Calu3 (cell line): ENCODE data around the gene RBM25. TPM values are rescaled to one million over a fixed set of nuclear protein-coding genes. Genes with fewer than 3 reads are reported as not detected.
A peak's percentile ranks its signal among the peaks of the same experiment; 100 is the strongest.
"Not testable (repeated sequence)": the region's sequence is repeated elsewhere in the genome, so short reads cannot be mapped to it uniquely, and the experiment has no call there.

ENCODE experiments used
- BruUV-seq: library from RNA; stranded (reverse); fragments of 400-500 nt; replicated peaks from 2 replicates; lab custom pipeline; 2021; lab: Mats Ljungman, UMichigan
- CTCF ChIA-PET: fragments of 300-600 bp; sonication (Branson Sonifier 250); formaldehyde crosslinking; loops from one replicate; lab custom pipeline; 2022; ENCODE audit warnings: antibody characterized with exemption; lab: Charles Lee
- DNase-seq: peaks from one replicate; pipeline ENCODE4 v3.0.0; 2022
- H3K27ac Mint-ChIP-seq: one replicate; pipeline ENCODE4 v1.8.0; 2022; ENCODE audit warnings: mixed read lengths; ENCODE audit not compliant: unreplicated experiment
- H3K27me3 Mint-ChIP-seq: one replicate; pipeline ENCODE4 v1.8.0; 2022; ENCODE audit warnings: mixed read lengths; ENCODE audit not compliant: unreplicated experiment
- H3K36me3 Mint-ChIP-seq: one replicate; pipeline ENCODE4 v1.8.0; 2022; ENCODE audit warnings: mild to moderate bottlenecking, moderate library complexity, mixed read lengths; ENCODE audit not compliant: insufficient read depth, unreplicated experiment
- H3K4me1 Mint-ChIP-seq: one replicate; pipeline ENCODE4 v1.8.0; 2022; ENCODE audit warnings: mild to moderate bottlenecking, low read depth, mixed read lengths; ENCODE audit not compliant: unreplicated experiment
- H3K4me3 Mint-ChIP-seq: one replicate; pipeline ENCODE4 v1.8.0; 2022; ENCODE audit warnings: mild to moderate bottlenecking, low read depth, moderate library complexity, mixed read lengths; ENCODE audit not compliant: unreplicated experiment
- H3K9me3 Mint-ChIP-seq: one replicate; pipeline ENCODE4 v1.8.0; 2022; ENCODE audit warnings: low read depth, mixed read lengths; ENCODE audit not compliant: unreplicated experiment
- intact Hi-C: fragments of 100-400 bp; cut with micrococcal nuclease; formaldehyde crosslinking; loops from one replicate; pipeline ENCODE4 v1.10.0; 2022; ENCODE audit not compliant: unreplicated experiment
- total RNA-seq: library from RNA; stranded (reverse); gene quantifications from 2 replicates; pipeline ENCODE4 v1.2.3, GENCODE V29; 2022
- TF ChIP-seq, protein P1 (sequence below): fragments of 200-600 bp; IDR thresholded peaks from one replicate; pipeline ENCODE4 v1.8.0; 2022; ENCODE audit warnings: antibody characterized with exemption; ENCODE audit not compliant: unreplicated experiment

RBM25 gene
- total RNA-seq, 1 experiment from 2014 or later, result 87.5 TPM

DNA sequence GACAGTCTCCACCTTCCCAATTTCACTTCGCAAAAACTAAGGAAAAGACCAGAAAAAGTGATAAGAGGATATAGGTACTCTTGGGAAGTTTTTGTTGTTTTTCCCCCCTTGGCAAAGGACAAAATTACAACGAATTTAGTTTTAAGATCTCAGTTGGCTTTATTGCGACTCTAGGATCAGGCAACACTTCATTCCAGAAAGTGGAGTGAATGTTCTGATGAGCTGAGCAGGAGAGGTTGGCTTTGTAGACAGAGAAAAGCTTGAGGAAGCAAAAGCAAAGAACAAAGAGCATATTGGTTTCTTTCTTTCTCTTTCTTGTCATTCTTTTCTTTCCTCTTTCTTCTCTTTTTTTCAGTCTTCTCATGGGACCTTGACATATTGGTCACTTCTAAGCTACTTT lies 30.8 kb upstream of the RBM25 start:
- CTCF ChIA-PET, result interaction anchor here (0.9 to 1.2 kb wide), 2 partner anchors 11 to 31 kb away, joined by 5 to 15 read pairs; partner anchors contain the start of gene RBM25
- DNase-seq, result no peak
- Mint-ChIP-seq H3K36me3 (peaks cover 14% of the 10 kb centered on the region), H3K27me3 (no peaks in the 10 kb centered on the region), H3K27ac (peak overlapping the region; percentile 66), H3K4me3 (peak overlapping the region; percentile 80), H3K9me3 (no peaks in the 10 kb centered on the region), H3K4me1 (peaks cover 7% of the 10 kb centered on the region)
- BruUV-seq, result no TSS peak
- intact Hi-C loops, result no loop called here
- TF ChIP-seq, protein P1, sequence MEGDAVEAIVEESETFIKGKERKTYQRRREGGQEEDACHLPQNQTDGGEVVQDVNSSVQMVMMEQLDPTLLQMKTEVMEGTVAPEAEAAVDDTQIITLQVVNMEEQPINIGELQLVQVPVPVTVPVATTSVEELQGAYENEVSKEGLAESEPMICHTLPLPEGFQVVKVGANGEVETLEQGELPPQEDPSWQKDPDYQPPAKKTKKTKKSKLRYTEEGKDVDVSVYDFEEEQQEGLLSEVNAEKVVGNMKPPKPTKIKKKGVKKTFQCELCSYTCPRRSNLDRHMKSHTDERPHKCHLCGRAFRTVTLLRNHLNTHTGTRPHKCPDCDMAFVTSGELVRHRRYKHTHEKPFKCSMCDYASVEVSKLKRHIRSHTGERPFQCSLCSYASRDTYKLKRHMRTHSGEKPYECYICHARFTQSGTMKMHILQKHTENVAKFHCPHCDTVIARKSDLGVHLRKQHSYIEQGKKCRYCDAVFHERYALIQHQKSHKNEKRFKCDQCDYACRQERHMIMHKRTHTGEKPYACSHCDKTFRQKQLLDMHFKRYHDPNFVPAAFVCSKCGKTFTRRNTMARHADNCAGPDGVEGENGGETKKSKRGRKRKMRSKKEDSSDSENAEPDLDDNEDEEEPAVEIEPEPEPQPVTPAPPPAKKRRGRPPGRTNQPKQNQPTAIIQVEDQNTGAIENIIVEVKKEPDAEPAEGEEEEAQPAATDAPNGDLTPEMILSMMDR, result no peak

DNA sequence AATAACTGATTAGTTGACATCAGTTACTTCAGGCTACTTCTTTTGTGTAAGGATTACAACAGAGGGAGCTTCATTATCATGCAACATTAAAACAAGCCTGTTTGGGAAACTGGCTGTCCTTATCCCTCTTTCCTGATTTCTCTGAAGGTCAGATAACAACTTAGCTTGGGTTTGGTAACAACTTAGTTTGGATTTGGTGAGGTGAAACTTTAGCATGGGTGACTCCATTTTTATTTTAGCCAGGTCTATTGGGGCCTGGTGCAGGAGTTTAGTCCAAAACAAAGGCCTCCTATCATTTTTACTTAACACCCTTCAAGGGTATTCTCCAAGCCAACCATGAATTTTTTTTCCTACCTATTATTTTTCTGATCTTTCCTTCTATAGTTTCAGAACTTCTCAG lies 30.4 kb upstream of the RBM25 start:
- peaks cover 14% of the 10 kb centered on the region for H3K36me3 Mint-ChIP-seq
- TF ChIP-seq, protein P1, result no peak
- H3K9me3 Mint-ChIP-seq, result no peaks in the 10 kb centered on the region
- intact Hi-C loops, result no loop called here
- BruUV-seq, result no TSS peak
- peak overlapping the region; percentile 80 for H3K4me3 Mint-ChIP-seq
- CTCF ChIA-PET, result no interaction called here
- no peak overlapping the region for H3K27ac Mint-ChIP-seq
- no peaks in the 10 kb centered on the region for H3K27me3 Mint-ChIP-seq
- H3K4me1 Mint-ChIP-seq, result peaks cover 7% of the 10 kb centered on the region
- no peak for DNase-seq

DNA sequence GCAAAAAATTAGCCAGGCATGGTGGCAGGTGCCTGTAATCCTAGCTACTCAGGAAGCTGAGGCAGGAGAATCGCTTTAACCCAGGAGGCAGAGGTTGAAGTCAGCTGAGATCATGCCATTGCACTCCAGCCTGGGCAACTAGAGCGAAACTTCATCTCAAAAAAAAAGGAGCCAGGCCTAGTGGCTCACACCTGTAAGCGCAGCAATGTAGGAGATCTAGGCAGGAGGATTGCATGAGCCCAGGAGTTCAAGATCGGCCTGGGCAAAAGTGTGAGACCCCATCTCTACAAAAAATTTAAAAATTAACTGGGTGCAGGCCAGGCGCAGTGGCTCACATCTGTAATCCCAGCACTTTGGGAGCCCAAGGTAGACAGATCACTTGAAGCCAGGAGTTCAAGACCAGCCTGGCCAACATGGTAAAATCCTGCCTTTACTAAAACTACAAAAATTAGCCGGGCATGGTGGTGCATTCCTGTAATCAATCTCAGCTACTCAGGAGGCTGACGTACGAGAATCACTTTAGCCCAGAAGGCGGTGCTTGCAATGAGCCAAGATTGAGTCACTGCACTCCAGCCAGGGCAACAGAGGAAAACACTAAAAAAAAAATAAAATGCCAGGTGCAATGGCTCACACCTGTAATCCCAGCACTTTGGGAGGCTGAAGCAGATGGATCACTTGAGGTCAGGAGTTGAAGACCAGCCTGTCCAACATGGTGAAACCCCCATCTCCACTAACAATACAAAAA lies 21.5 kb upstream of the RBM25 start:
- H3K4me1 Mint-ChIP-seq, H3K36me3 Mint-ChIP-seq, DNase-seq, H3K9me3 Mint-ChIP-seq, H3K27ac Mint-ChIP-seq, H3K4me3 Mint-ChIP-seq, H3K27me3 Mint-ChIP-seq, intact Hi-C loops, BruUV-seq: not testable (repeated sequence)
- CTCF ChIA-PET, result interaction anchor here (0.6 to 1.2 kb wide), 2 partner anchors 10 to 655 kb away, joined by 3 read pairs; partner anchors contain the start of gene ZFYVE1

DNA sequence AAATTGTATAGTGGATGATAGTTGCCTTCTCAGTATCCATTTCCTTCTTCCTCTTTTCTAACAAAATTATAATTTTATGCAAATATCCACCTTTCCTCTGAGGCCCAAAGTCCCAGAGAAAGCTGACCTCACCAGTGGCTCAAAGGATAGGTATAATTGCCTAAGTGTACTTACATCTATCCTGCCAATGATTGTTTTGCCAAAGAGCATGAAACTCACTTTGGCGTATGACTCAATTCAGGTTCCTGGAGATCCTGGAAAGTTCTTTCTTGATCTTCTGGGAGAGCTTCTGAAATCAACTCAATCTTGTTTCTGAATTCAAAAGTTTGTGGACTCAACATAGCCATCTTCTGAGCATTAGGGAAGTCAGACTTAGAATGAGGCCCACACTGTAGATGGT lies 10.5 kb upstream of the RBM25 start:
- Mint-ChIP-seq H3K27me3 (no peaks in the 10 kb centered on the region), H3K4me3 (no peak overlapping the region), H3K36me3 (no peaks in the 10 kb centered on the region), H3K27ac (no peak overlapping the region), H3K4me1 (no peaks in the 10 kb centered on the region), H3K9me3 (no peaks in the 10 kb centered on the region)
- intact Hi-C loops, result no loop called here
- DNase-seq, result no peak
- TF ChIP-seq, protein P1, result no peak
- no TSS peak for BruUV-seq
- CTCF ChIA-PET, result no interaction called here

DNA sequence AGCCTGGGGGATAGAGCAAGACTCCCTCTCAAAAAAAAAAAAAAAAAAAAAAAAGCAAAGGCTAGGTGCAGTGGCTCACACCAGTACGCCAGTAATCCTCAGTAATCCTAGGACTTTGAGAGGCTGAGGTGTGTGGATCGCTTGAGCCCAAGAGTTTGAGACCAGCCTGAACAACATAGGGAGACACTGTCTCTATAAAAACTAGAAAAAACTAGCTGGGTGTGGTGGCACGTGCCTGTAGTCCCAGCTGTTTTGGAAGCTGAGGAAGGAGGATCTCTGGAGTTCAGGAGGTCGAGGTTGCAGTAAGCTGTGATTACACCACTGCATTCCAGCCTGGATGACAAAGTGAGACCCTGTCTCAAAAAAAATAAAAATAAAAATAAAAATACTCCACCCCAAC lies 8.9 kb upstream of the RBM25 start:
- Mint-ChIP-seq H3K27ac (no peak overlapping the region), H3K4me1 (no peaks in the 10 kb centered on the region), H3K4me3 (no peak overlapping the region), H3K36me3 (no peaks in the 10 kb centered on the region), H3K9me3 (no peaks in the 10 kb centered on the region), H3K27me3 (no peaks in the 10 kb centered on the region)
- CTCF ChIA-PET, result no interaction called here
- DNase-seq, result no peak
- intact Hi-C loops, result no loop called here
- TF ChIP-seq, protein P1, result no peak
- no TSS peak for BruUV-seq
